GM21447 (cell line): ENCODE data around the gene SMTNL2.
"Not testable (repeated sequence)": the region's sequence is repeated elsewhere in the genome, so short reads cannot be mapped to it uniquely, and the experiment has no call there.

Source experiments
- ATAC-seq: cut with Tn5 transposase; IDR thresholded peaks from one replicate; pipeline ENCODE4 v1.9.1; 2021; ENCODE audit not compliant: unreplicated experiment

Gene SMTNL2

DNA sequence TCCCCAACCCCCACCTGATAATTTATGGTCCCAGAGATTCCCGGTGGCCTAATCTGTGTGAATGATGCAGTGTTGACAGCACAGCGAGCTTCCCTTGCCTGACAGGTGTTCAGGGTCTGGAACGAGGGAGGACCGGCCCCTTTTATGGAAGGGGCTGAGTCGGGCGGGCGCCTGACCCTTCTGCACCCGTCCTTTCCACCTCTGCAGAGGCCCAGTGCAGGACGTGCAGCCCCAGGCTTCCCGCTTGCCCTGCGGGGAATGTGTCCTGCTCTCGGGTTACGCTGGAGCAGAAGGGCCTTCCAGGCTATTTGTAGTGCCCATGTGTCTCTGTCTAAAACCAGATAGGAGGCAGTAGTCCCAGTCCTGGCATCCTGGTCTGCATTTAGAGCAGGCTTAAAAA, 16.2 kb downstream of the SMTNL2 start:
- no peak for ATAC-seq

DNA sequence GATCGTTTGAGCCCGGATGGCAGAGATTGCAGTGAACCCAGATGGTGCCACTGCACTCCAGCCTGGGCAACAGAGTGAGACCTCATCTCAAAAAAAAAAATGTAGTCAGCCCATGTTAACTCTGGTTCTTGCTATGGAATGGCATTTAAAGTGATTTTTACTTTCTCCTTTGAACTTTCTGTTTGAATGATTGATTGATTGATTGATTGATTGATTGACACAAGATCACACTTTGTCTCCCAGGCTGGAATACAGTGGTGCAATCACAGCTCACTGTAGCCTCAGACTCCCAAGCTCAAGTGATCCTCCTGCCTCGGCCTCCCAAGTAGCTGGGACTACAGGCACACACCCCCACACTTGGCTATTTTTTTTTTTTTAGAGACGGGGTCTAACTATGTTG, 17.0 kb downstream of the SMTNL2 start:
- no peak for ATAC-seq

DNA sequence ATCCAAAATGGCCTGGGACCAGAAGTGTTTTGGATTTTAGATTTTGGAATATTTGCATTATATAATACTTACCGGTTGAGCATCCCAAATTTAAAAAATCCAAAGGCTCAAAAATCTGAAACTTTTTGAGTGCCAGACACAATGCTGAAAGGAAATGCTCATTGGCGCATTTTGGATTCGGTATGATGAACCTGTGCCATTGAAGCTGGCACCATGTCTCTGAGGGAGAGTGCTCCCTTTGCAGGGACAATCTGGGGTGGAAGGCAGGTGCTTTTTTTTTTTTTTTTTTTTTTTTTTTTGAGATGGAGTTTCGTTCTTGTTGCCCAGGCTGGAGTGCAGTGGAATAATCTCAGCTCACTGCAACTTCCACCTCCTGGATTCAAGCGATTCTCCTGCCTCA, 17.7 kb downstream of the SMTNL2 start:
- no peak for ATAC-seq

DNA sequence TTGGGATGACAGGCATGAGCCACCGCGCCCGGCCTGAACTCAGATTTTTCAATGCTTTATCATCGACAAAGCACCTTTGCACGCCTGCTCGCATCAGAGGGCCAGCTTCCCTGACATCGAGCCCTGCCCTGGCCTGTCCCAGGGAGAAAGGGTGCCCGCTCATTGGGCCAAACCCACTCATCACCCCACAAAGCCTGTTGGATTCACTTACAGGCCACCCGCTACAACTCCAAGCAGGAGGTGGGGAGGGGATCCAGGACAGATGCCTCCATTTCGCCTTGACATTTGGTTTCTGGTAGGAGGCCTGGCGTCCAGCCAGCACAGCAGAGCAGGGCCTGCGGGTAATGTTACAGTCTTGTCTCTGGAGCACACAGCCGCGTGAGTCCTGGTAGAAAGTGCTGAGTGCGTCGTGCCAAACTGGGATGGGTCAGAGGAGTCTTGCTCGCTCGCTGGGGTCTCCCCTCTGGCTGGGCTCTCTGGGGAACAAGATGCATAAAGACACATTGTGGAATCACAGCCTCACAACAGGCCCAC, 19.8 kb downstream of the SMTNL2 start:
- ATAC-seq, result no peak

DNA sequence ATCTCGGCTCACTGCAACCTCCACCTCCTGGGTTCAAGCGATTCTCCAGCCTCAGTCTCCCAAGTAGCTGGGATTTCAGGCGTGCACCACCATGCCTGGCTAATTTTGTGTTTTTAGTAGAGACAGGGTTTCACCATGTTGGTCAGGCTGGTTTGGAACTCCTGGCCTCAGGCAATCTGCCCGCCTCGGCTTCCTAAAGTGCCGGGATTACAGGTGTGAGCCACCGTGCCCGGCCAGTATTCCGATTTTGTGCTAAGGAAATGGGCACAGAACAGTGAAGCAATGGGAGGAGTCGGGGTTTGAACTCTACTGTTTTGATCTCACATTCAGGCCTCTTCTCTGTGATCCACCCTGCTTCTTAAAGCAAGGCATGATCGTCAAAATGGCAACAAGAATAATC, 20.4 kb downstream of the SMTNL2 start:
- ATAC-seq, result not testable (repeated sequence)

DNA sequence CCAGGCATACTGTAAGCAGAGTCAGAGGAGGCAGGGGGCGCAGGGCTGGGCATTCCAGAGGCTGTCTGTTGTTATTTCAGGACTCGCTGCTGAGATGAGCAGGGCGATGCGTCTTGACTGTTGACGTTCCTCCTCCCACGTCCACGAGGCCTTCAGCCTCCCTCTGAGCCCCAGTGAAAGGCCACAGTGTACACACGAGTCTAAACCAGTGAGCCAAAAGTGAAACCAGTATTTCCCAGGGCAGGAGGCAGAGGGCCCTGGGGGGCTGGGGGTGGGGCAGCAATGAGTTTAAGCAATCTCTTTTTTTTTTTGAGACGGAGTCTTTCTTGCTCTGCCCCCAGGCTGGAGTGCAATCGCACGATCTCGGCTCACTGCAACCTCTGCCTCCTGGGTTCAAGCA, 21.5 kb downstream of the SMTNL2 start:
- ATAC-seq, result no peak

DNA sequence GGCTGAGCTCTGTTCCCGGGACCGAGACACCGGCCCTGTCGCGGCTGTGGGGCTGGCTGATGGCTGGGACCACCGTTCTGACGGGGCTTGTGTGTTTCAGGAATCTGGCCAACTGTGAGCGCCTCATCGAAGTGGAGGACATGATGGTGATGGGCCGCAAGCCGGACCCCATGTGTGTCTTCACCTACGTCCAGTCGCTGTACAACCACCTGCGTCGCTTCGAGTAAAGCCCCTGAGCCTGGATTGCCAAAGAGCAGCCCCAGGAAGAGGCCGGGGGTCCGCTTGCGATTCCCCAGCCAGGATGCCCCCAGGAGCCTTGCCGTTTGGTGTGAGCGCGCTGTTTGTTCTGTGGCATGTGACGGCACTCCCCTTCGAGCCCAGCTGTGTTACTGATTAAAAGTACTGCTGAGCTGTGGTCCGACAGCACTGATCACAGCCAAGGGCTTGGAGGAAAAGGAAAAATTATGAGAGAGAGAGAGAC, 23.0 kb downstream of the SMTNL2 start:
- no peak for ATAC-seq

DNA sequence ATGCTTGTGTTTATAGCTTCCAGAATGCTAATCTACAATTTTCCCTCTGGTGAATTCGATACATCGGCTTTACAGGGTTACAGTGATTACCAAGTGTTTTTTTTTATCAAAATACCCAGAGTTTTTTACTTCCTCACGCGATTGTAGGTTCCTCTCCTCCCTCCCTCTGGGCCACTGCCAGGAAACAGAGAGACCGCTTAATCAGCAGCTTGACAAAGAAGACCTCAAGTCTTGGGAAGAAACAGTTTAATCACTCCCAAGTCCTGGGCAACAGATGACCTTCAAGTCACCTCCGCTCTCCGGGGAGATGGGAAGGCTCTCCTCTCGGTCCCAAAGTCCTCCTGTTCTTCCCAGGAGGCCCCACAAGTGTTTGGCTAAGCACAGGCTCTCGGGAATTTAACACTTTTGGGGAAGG, 23.5 kb downstream of the SMTNL2 start:
- no peak for ATAC-seq

DNA sequence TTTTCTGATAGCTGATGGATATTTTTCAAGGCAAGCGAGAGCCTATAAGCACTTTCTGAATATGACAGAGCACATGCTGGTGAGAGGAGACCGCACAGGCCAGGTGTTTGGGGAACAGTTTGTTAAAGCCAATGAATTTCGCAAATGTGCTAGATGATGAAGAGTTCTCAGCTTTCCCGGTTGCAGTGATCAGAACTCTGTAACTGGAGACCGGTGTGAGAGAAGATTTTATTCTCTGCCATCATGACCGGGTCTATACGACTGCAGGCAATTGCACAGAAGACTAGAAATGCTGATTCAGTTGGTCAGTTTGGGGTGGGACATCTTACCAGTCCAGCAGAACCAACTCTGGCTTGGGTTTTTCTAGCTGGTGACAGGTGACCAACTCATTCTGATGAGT, 25.4 kb downstream of the SMTNL2 start:
- ATAC-seq, result no peak

DNA sequence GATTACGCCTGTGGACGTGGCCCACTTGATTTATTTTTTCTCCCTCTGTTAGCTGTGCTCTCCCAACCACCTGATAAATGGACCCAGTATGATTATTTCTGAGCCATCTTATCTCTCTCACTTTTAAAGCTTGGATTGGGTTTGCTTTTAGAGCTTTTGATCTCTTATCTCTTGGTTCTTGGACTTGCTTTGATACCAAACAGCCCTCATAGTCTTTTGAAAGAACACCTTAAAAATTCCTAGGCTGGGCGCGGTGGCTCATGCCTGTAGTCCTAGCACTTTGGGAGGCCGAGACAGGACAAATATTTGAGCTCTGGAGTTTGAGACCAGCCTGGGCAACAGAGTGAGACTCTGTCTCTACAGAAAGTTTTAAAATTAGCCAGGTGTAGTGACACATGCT, 25.8 kb downstream of the SMTNL2 start:
- ATAC-seq, result no peak

DNA sequence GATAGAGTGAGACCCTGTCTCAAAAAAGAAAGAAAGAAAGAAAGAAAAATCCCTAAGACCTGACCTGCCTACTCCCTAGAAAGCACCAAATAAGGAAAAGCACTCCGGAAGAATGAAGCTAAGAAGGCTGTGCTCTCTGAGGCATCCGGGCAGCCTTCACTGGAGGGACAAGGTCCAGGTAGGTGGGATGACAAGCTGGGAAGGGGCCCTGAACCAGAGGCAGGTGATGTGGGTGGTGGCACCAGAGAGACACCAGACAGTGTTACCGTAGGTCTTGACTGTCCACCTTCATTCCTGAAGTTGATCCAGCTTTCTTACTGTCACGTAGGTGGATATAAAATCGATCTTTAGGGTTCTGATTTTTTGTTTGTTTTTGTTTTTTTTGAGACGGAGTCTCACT, 26.3 kb downstream of the SMTNL2 start:
- ATAC-seq, result no peak

DNA sequence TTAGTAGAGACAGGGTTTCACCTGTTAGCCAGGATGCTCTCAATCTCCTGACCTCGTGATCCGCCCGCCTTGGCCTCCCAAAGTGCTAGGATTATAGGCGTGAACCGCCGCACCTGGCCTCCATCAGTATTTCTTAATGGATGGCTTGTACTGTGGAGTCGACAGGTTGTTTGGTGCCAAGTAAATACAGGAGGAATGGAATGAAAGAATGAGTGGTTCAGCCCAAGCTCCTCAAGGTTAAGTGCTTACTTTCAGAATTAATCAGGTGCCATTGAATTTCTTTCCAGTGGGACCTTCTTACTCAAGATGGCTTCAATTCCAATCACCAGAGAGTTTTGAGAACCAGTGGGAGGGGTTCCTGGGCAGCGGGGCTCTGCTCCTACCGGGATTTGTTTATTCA, 32.1 kb downstream of the SMTNL2 start:
- no peak for ATAC-seq

DNA sequence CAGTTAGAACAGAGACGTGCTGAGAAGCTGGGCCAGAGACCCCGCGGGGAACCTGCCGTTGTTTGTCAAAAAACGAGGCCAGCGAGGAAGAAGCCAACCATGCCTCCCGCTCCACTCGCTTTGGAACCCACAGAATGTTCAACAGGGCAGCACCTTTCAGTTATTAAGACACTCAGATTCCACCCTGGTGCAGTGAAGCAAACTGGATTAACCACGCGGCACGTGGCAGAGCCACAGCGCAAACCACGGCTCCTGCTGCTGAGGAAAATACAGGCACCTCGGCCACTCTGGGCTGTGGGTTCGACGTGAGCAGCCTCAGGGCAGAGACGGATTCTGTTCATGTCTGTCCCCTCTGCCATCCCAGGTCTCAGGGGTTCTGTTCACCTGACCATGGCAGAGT, 32.8 kb downstream of the SMTNL2 start:
- ATAC-seq, result no peak

DNA sequence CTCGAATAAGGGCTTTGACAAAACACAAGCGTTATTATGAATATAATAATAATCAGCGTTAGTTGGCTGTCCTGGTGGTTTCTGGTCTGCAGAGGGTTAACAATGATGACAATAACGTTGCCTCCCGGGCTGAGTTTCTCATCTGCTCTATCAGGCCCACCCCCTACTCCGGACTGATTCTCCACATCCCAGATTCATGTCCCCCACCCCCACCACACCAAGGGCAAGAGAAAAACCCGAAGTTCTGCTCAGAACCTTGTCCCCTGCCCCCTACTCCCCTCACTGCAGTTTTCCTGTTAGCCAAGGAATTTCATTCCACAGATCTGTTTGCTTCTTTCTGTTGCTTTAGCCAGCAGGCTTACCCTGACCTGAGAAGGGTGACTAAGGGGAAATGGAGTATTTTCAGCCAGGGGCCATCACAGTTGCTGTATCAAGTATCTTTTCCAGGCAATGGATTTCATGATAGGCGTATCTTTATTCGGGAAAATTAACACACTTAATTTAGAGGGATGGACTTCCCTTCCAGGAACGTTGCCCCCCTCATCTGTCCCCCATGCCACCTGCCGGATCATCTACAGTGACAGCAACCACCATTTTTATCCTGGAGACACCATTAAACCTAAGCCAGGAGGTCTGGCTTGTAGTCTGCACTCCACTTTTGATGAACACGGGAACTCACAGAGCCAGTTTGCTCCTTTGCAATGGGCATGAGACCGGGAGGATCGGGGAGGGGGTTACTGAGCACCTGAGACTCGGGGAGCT, 33.4 kb downstream of the SMTNL2 start:
- no peak for ATAC-seq

DNA sequence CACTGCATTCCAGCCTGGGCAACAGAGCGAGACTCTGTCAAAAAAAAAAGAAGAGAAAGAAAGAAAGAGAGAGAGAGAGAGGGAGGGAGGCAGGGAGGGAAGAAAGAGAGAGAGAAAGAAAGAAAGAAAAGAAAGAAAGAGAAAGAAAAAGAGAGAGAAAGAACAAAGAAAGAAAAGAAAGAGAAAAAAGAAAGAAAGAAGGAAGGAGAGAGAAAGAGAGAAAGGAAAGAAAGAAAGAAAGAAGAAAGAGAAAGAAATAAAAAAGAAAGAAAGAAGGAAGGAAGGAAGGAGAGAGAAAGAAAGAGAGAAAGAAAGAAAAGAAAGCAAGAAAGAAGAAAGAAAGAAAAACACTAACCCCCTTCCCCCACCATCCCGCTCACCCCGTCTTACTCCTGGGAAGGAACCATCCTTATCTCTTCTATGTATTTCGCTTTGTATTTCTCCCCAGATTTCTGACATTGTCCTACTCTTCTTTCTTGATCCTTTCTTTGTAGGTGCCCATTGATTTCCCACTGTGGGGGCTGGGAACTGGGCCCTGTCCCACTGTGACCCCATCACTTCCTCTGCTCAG, 36.3 kb downstream of the SMTNL2 start:
- ATAC-seq, result no peak

DNA sequence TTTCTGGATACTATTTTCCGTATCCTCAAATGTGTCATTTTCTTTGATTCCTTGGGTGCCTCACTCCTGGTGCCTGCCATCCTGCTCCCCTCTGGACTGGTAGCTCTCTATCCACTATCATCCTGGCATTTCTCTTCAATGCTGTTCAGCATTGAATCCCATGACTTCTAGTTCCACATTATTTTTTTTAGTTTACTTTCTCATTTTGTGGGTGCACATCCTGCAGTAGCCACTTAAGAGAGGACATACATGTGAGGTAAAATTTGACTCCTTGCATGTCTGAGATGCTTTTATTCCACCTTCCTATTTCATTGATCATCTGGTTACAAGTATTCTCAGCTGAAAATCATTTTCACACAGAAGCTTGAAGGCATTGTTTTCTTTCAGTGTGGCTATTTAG, 38.0 kb downstream of the SMTNL2 start:
- ATAC-seq, result no peak

DNA sequence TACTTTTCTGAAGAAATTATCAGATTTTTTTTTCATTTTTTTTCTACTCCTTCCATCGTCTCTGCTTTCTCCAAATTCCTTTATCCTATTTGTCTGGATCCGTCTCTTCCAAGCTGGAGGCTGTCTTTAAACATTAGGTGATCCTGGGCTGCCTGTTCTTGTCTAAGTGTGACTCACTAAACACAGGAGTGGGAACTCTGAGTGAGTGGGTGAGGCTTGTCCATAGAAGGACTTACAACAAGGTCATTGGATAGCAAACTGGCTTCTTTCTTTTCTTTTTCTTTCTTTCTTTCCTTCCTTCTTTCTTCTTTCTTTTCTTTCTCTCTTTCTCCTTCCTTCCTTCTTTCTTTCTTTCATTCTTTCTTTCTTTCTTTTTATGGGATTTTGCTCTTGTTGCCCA, 38.9 kb downstream of the SMTNL2 start:
- ATAC-seq, result no peak

DNA sequence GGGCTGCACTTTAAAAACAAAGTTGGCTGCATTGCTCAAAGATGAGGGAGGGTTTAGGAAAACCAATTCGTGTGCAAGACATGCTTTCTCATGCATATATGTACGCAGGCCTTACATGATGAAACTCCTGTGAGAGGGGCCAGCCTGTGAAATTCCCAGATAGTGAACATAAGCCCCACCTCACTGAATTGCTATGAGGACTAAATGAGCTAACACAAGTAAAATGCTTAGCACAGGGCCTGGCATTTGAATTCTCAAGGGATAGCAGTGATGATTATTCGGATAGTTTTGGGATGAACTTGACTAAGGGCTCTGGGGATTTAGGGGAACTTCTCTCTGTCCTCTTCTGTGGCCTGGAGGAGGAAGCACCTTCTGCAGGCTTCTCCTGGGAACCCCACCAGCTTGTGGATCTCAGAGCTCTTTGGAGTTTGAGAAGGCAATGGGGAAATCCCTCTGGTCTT, 40.2 kb downstream of the SMTNL2 start:
- not testable (repeated sequence) for ATAC-seq

DNA sequence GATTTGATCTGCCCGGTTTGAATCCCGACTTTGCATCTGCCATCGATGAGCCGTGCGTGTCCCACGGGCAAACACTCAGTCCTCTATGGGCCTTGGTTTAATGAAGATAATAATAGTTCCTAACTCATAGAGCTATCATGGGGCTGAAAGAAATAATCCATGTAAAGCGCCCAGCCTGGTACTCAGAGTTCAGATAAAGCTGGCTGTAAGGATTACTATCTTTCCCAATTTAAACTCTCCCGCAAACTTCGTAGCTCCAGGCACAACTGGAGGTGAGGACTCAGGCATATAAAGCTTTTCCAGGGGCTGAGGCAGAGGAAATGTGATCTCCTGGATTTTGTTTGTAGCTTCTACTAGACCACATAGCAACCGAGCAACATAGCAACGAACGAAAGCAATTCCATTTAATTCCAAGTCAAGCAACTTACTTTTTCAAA, 40.9 kb downstream of the SMTNL2 start:
- ATAC-seq, result no peak

DNA sequence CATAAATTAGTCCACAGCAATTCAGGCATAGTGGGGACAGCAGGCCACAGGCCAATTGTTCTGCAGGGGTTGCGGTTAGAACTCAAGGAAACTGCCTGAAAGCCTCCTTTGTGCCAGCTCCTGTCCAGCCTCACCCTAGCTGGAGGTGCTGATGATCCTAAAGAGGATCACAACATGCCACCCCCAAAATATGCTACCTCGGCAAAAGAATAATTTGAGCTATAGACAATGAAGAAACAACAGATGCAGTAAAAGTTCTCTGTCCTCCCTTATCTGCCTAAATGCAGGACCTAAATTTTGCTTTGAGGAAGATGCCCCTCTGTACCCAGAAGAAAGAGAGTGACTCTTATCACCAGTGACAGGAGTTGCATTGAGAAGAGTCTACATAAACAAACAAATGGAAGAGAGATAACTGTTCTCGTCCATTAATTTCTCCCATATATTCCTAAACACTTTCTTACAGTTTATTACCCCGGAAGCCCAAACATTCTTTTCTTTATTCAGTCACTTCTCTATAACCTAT, 42.5 kb downstream of the SMTNL2 start:
- no peak for ATAC-seq

DNA sequence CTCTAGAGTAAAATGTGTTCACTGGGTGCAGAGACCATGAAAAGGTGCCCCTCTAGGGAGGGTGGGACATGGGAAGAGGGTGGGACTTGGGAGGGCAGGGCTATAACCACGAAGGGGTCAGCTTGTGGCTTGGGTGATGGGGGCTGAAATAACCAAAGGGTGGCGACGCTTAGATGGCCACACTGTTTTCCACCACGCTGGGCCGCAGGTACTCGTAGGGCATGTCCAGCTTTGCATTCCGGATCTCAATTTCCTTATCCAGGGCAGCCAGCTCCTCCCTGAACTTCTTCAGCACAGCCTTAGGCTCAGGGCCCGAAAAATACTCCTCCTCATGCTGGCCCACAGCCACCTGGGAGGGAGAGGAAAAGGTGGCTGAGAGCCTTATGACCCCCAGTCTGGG, 47.1 kb downstream of the SMTNL2 start:
- ATAC-seq, result no peak
